ENCODE data around the gene ADAM11. TPM values are rescaled to one million over a fixed set of nuclear protein-coding genes. Genes with fewer than 3 reads are reported as not detected.

The ADAM11 gene
- total and polyA plus RNA-seq, 2 of the 4 experiments (the other 2 are of a cell fraction) = 0.36 to 0.53 TPM

DNA sequence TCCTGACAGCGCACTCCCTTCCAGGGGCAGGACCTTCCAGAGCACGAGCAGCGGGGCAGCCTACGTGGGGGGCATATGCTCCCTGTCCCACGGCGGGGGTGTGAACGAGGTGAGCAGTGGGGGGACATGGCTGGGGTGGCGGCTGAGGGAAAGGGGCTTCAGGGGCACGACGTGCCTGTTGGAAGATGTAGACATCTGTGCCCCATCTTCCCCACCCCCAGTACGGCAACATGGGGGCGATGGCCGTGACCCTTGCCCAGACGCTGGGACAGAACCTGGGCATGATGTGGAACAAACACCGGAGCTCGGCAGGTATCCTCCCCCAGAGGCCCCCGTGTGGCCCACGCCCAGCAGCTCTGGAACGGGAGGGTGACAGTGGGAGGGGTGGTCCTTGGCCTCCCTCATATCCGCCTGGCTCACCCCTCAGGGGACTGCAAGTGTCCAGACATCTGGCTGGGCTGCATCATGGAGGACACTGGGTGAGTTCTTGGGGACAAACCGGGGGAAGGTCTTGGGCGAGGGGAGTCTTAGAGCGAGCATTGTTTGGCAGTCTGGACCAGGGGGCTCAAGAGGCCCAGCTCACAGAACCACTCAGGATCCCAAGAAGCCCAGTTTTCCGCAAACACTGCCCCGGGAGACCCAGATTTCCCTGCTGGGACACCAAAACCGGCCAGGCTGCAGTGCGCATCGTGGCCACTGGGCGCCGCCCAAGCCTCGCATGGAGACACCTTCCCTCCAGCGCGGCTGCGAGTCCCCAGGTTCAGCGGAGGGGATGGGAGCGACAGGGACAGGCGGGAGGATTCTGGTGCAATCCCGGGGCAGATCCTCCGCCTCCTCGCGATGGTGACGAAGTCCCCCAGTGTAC lies 15.7 kb downstream of the ADAM11 start (continued):
- no peak; the same call in 1 of the 2 replicates for TF ChIP-seq CHD1 (IDR thresholded peaks at IDR 0.05; ENCODE audit: low read depth, low read length)

DNA sequence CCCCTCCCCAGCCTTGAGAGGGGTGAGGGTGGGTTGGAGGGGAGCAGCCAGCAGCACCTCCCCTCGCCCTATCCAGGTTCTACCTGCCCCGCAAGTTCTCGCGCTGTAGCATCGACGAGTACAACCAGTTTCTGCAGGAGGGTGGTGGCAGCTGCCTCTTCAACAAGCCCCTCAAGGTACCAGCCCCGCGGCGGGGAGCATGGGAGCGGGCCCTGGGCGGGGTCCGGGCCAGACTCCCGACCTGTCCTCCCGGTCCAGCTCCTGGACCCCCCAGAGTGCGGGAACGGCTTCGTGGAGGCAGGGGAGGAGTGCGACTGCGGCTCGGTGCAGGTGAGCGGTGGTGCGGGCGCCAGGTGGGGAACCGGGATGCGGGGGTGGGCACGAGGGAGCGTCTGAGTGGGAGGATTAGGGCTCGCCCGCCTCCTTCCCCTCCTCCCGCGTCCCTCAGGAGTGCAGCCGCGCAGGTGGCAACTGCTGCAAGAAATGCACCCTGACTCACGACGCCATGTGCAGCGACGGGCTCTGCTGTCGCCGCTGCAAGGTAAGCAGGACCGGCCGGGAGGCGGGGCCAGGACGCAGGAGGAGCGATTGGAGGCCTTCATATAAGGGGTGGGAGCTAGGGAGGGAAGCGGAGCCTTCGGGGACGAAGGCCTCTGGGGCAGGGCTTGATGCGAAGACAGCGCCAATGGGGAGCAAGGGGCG lies 16.5 kb downstream of the ADAM11 start:
- H2BK5ac ChIP-seq (ENCODE audit: low read depth, low read length, poor library complexity, severe bottlenecking) = no peak overlapping the region
- peaks cover 3% of the 10 kb centered on the region; the same call in 1 of the 2 replicates for H3K4me1 ChIP-seq (ENCODE audit: control insufficient read depth, insufficient read depth, low read length)
- H2AFZ ChIP-seq (replicated peaks; ENCODE audit: low read length, poor library complexity) = peak overlapping the region; percentile 98
- H2BK15ac ChIP-seq (ENCODE audit: low read depth, low read length) = no peak overlapping the region
- ChIA-PET POLR2A (ENCODE audit: unreplicated experiment) (interaction anchor here (0.6 kb wide), 1 partner anchor 113 kb away, joined by 3 read pairs; no protein-coding TSS in a partner anchor), CTCF (interaction anchor here (0.5 to 2.2 kb wide), 3 partner anchors 89 to 164 kb away, joined by 5 to 9 read pairs (median 6); no protein-coding TSS in a partner anchor)
- no peak overlapping the region for H3K14ac ChIP-seq (replicated peaks; ENCODE audit: low read depth, low read length)
- peak overlapping the region; percentile 89 for H2AK9ac ChIP-seq (replicated peaks; ENCODE audit: low read depth, low read length, poor library complexity)
- H3K9me1 ChIP-seq (ENCODE audit: insufficient read depth, low read length) = no peaks in the 10 kb centered on the region
- peak; percentile 95 for DNase-seq
- H3K23ac ChIP-seq (ENCODE audit: low read depth, low read length) = no peak overlapping the region
- no peak overlapping the region for H2BK120ac ChIP-seq (ENCODE audit: low read depth, low read length)
- no peaks in the 10 kb centered on the region; the same call in 1 of the 2 replicates for H4K20me1 ChIP-seq (ENCODE audit: insufficient read depth, low read length)
- ATAC-seq (ENCODE audit: low read depth) = peak; percentile 95
- H2BK20ac ChIP-seq (ENCODE audit: low read depth, low read length) = no peak overlapping the region
- H3K9ac ChIP-seq (ENCODE audit: low read depth, low read length) = no peak overlapping the region
- H2AK5ac ChIP-seq (ENCODE audit: low read depth, low read length) = no peak overlapping the region
- H3K27ac ChIP-seq (ENCODE audit: insufficient read depth, low read length) = no peak overlapping the region
- no peak overlapping the region for H3K4ac ChIP-seq (ENCODE audit: low read depth, low read length)
- no peak overlapping the region for H3K56ac ChIP-seq (ENCODE audit: extremely low read depth, insufficient read depth, low read length)
- WGBS, 2 experiments (ENCODE audit: extremely low coverage in 2 of 2, insufficient read length in 1 of 2) = 2% methylated on average over 10 of the region's 50 CpGs; no CpG with 5 or more reads in 1 of the 2 experiments
- peaks cover 9% of the 10 kb centered on the region for H3K27me3 ChIP-seq (ENCODE audit: control insufficient read depth, insufficient read depth, low read length)
- in situ Hi-C loops (cut with MboI; ENCODE audit: low sequenced_read_pairs) = no loop called here
- intact Hi-C loops (cut with micrococcal nuclease) = loop anchor here (1.0 to 2.0 kb wide), 3 partner anchors 90 to 244 kb away; no protein-coding TSS in a partner anchor
- dilution Hi-C loops (cut with HindIII; ENCODE audit: low sequenced_read_pairs, unreplicated experiment) = no loop called here
- no peaks in the 10 kb centered on the region for H3K9me3 ChIP-seq (ENCODE audit: control insufficient read depth, insufficient read depth, low read length)
- TF ChIP-seq FOS (IDR thresholded peaks at IDR 0.05; ENCODE audit: low read depth, low read length) (no peak), MXI1 (IDR thresholded peaks at IDR 0.05; ENCODE audit: borderline replicate concordance, low read depth, low read length) (0 out of 2 replicates have a peak, but pooled peaks have one; percentile 61), POLR2A (IDR thresholded peaks at IDR 0.05; ENCODE audit: low read depth, low read length) (no peak)
- peak overlapping the region; percentile 53 for H3K4me3 ChIP-seq (ENCODE audit: insufficient read depth, low read depth, low read length)
- no peaks in the 10 kb centered on the region for H3K36me3 ChIP-seq (ENCODE audit: control insufficient read depth, insufficient read depth, low read length)
- no peak overlapping the region for H4K91ac ChIP-seq (ENCODE audit: insufficient read depth, low read depth, low read length)
- H3K4me2 ChIP-seq (ENCODE audit: low read depth, low read length) = peak overlapping the region; percentile 93
- H3K18ac ChIP-seq (ENCODE audit: low read depth, low read length) = no peak overlapping the region
- no peaks in the 10 kb centered on the region for H3K79me1 ChIP-seq (ENCODE audit: low read depth in 1 of 2, low read length in 2 of 2)
- BruUV-seq (replicated peaks) = no TSS peak
- H4K8ac ChIP-seq (ENCODE audit: low read depth in 2 of 2, low read length in 2 of 2) = no peak overlapping the region
- H4K5ac ChIP-seq (ENCODE audit: low read depth, low read length) = no peak overlapping the region

Measured in IMR-90 (cell line).